BJ (cell line): ENCODE results near the gene SLIRP. TPM values are rescaled to one million over a fixed set of nuclear protein-coding genes. Genes with fewer than 3 reads are reported as not detected.

Experiments
- CTCF ChIA-PET: fragments of 350-600 bp; formaldehyde crosslinking; extraction: SDS; loops from one replicate; lab custom pipeline; 2021; ENCODE audit warnings: antibody characterized with exemption, inconsistent platforms; lab: Yijun Ruan, JAX
- POLR2A ChIA-PET: fragments of 300-600 bp; sonication (Branson Sonifier 250); formaldehyde crosslinking; extraction: SDS; loops from one replicate; lab custom pipeline; 2021; ENCODE audit warnings: antibody characterized with exemption; lab: Charles Lee
- DNase-seq: peaks from one replicate; pipeline ENCODE4 v3.0.0-alpha.2; 2011; ENCODE audit warnings: low read depth
- H3K27me3 ChIP-seq: 2 replicates; pipeline ENCODE4 v1.6.0; 2011; ENCODE audit warnings: low read length; ENCODE audit not compliant: control insufficient read depth, insufficient read depth
- H3K36me3 ChIP-seq: 2 replicates; pipeline ENCODE4 v1.5.1; 2011; ENCODE audit warnings: low read length; ENCODE audit not compliant: control insufficient read depth, insufficient read depth
- H3K4me3 ChIP-seq: 2 replicates; pipeline ENCODE4 v1.5.1; 2011; ENCODE audit warnings: low read depth, mild to moderate bottlenecking, control low read depth, low read length
- polyA plus RNA-seq: library from polyadenylated mRNA; depleted of rRNA; stranded (reverse); fragments of >200 nt; gene quantifications from 2 replicates; pipeline ENCODE4 v1.2.3, GENCODE V29; 2011
- TF ChIP-seq, protein P1 (sequence below): IDR thresholded peaks from 2 replicates; pipeline ENCODE4 v1.5.1; 2011; ENCODE audit warnings: low read depth, mild to moderate bottlenecking, control low read depth, inconsistent platforms, low read length, moderate library complexity; ENCODE audit not compliant: insufficient read depth

Gene SLIRP
- polyA plus RNA-seq, 1 experiment = 162 TPM

DNA sequence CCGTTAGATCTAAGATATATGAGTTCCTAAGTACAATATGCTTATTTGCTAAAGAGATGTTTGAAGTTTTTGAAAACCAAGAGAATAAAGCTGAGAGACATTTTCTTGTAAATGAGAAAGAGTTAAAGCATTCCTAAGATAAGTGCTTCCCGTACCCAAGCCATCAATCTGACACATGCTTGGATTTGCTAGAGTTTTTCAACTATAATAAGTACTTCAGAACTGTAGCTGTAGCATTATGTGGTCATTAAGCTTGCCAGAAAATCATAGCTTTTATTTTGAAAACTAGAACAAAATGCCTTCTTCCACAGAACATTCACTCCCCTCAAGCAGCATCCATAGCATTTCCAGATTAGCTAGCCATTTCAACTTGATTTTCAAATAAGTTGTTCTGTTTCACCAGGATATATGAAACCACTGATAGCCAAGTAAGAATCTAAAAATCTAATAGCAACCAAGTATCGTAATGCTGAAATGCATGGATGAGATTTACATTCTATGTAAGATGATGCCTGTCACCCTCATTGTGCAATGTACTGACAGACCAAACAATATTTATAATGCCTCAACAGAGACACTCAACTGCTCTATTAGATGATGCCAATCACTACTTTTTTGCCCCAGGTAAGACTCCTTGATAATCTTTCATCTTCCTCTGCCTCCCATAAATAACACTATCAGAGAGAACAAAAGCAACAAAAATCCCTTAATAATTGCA is 45.1 kb downstream of the SLIRP start:
- H3K27me3 ChIP-seq = no peaks in the 10 kb centered on the region
- no peak for DNase-seq
- H3K36me3 ChIP-seq = peaks cover 8% of the 10 kb centered on the region
- CTCF ChIA-PET = interaction anchor here (1.0 to 1.3 kb wide), 2 partner anchors 21 to 99 kb away, joined by 3 read pairs; no protein-coding TSS in a partner anchor
- TF ChIP-seq, protein P1, sequence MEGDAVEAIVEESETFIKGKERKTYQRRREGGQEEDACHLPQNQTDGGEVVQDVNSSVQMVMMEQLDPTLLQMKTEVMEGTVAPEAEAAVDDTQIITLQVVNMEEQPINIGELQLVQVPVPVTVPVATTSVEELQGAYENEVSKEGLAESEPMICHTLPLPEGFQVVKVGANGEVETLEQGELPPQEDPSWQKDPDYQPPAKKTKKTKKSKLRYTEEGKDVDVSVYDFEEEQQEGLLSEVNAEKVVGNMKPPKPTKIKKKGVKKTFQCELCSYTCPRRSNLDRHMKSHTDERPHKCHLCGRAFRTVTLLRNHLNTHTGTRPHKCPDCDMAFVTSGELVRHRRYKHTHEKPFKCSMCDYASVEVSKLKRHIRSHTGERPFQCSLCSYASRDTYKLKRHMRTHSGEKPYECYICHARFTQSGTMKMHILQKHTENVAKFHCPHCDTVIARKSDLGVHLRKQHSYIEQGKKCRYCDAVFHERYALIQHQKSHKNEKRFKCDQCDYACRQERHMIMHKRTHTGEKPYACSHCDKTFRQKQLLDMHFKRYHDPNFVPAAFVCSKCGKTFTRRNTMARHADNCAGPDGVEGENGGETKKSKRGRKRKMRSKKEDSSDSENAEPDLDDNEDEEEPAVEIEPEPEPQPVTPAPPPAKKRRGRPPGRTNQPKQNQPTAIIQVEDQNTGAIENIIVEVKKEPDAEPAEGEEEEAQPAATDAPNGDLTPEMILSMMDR = no peak
- no peak overlapping the region for H3K4me3 ChIP-seq
- POLR2A ChIA-PET = no interaction called here

DNA sequence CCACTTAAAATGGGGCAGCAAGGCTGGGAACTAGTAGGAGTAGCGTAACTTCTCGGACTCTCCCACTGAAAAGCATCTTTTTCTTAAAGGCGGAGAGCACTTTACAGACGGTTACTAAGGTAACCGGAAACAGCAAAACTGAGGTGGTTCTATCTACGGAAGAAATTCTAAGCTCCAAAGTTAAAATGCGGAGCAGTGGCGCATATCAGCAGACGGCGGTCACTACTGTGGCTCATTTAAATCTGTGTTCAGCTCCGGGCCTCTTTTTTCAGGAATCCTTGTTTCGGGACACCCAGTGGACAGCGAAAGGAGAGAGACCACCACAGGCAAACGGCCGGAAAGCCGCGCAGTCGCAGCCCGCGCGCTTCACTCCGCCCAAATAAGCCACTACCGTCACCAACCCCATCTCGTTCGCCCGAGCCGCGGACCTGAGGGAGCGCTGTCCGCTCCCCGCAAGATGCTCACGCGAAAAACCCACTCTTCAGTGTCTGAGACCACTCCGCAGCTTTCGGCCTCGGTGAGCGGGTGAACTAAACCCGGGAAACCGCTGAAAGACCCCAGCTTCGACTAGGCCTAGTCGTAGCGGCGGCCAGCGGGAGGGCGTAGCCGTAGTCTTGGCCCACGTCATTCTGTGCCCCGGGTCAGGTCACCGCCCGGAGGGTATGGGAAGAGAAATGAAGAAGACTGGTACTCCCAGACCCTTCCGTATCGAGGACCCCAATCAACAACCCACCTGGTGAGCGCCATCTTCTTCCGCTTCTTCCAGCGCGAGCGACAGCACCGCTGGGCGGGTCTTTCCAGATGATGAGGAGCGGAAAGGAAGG is 52.7 kb downstream of the SLIRP start, which contains the start of gene SNW1:
Gene SNW1, minus strand, starts transcription at position 776 of the 824 bp plus-strand sequence. Its CDS starts 29 bp downstream, at position 747.
- TF ChIP-seq, protein P1 = 0 out of 2 replicates have a peak, but pooled peaks have one; percentile 7
- Histone ChIP-seq H3K27me3 (no peaks in the 10 kb centered on the region), H3K4me3 (peak within 1 kb of the TSS; percentile 76), H3K36me3 (no peaks in the 10 kb centered on the region; the same call in 1 of the 2 replicates)
- peak; percentile 76 for DNase-seq
- CTCF ChIA-PET = interaction anchor here (0.6 kb wide), 1 partner anchor 85 kb away, joined by 3 read pairs; no protein-coding TSS in a partner anchor
- POLR2A ChIA-PET = no interaction called here

DNA sequence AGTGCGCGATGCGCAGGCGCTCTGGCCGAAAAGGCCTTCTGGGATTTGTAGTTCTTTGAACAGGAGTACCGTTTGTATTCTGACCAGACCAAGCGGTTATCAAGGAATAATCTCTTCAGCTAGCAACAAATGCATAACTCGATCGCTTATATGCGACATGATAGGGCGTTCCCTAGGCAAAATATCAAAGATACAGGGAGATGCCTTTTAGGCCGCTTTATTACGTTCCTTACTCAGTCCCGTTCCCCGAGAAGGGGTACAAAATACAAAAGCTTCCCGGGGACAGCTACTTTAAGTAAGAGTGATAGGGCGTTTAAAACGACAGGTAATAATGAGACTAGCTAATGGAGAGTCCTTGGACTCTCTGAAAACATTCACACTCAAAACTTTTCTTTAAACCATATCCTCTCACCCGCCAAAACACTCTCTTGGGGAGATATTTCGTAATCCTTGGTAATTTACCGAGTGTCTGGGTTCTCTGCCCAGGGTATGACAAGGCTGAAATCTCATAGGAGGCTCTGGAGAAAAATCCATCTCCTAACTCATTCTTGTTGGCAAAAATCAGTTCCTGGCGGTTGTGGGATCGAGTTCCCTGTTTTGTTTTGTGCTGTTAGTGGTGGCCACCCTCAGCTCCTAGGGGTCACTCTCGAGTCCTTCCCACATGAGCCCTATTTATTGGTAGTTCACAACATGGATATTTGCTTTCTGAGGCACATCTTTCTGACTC is 53.5 kb downstream of the SLIRP start:
- ChIA-PET CTCF (no interaction called here), POLR2A (interaction anchor here (0.6 kb wide), 1 partner anchor 1494 kb away, joined by 3 read pairs; no protein-coding TSS in a partner anchor)
- TF ChIP-seq, protein P1 = peak; percentile 48
- Histone ChIP-seq H3K36me3 (no peaks in the 10 kb centered on the region), H3K4me3 (peak overlapping the region; percentile 76), H3K27me3 (no peaks in the 10 kb centered on the region)
- peak; percentile 2 for DNase-seq

DNA sequence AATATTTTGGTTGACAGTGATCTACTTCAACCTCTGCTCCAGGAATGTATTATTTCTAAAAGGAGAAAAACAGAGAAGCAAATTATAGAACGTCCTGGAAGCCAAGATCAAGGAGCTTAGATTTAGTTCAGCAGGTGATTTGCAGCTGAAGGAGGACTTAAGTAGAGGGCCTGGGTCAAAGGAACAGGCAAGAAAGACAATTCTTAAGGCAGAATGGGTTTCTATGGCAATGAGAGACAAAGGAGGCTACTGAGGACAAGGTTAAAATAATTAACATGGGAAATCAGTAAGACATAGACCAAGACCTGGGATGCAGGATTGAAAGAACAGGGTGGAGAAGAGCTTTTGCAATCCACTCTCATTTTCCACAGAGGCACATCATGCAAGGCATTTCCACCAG is 55.4 kb downstream of the SLIRP start:
- TF ChIP-seq, protein P1 = no peak
- DNase-seq = no peak
- H3K27me3 ChIP-seq = no peaks in the 10 kb centered on the region
- no peaks in the 10 kb centered on the region for H3K36me3 ChIP-seq
- ChIA-PET POLR2A (no interaction called here), CTCF (interaction anchor here (1.2 kb wide), 1 partner anchor 37 kb away, joined by 3 read pairs; the partner anchor contains the start of gene ADCK1)
- H3K4me3 ChIP-seq = no peak overlapping the region
